NK-92 treated with Interleukin-12 subunit alpha and Interleukin-12 subunit beta, amount 100 ng/mL, for 24 hours (cell line): ENCODE results near the gene RBBP5.

Experiments used
- DNase-seq: peaks from one replicate; lab custom pipeline; 2025; lab: John Stamatoyannopoulos, UW

The RBBP5 gene

GRCh38 chr1:205129447-205130029, 7.8 kb upstream of the RBBP5 start:
- no peak for DNase-seq

- no peak for DNase-seq
Observed at GRCh38 chr1:205128050-205128449, 6.3 kb upstream of the RBBP5 start.

- no peak for DNase-seq
Observed at GRCh38 chr1:205127646-205128045, 5.9 kb upstream of the RBBP5 start.

- no peak for DNase-seq
Observed at GRCh38 chr1:205124726-205125125, 2.9 kb upstream of the RBBP5 start.

GRCh38 chr1:205122489-205122882, 708 bp upstream of the RBBP5 start:
- DNase-seq = no peak

- no peak for DNase-seq
Observed at GRCh38 chr1:205118752-205119151, 3.0 kb downstream of the RBBP5 start.

- no peak for DNase-seq
Observed at GRCh38 chr1:205111354-205111753, 10.4 kb downstream of the RBBP5 start.

- DNase-seq = no peak
Observed at GRCh38 chr1:205109711-205110110, 12.1 kb downstream of the RBBP5 start.

GRCh38 chr1:205109269-205109668, 12.5 kb downstream of the RBBP5 start:
- no peak for DNase-seq

GRCh38 chr1:205108464-205108863, 13.3 kb downstream of the RBBP5 start:
- DNase-seq = no peak

GRCh38 chr1:205107327-205107726, 14.5 kb downstream of the RBBP5 start:
- DNase-seq = no peak

GRCh38 chr1:205102404-205102803, 19.4 kb downstream of the RBBP5 start:
- no peak for DNase-seq

- no peak for DNase-seq
Observed at GRCh38 chr1:205098242-205098641, 23.5 kb downstream of the RBBP5 start.

- DNase-seq = no peak
Observed at GRCh38 chr1:205095422-205095821, 26.4 kb downstream of the RBBP5 start.

GRCh38 chr1:205091043-205091740, 30.6 kb downstream of the RBBP5 start:
- DNase-seq = no peak

GRCh38 chr1:205088341-205088740, 33.4 kb downstream of the RBBP5 start:
- no peak for DNase-seq

GRCh38 chr1:205084360-205084759, 37.4 kb downstream of the RBBP5 start, which contains the start of gene TMEM81:
Gene TMEM81 (minus strand): TSS chr1:205084460. CDS start chr1:205084320, 140 bp downstream.
- DNase-seq = no peak

- no peak for DNase-seq
Observed at GRCh38 chr1:205082431-205082830, 39.3 kb downstream of the RBBP5 start.

- DNase-seq = no peak
Observed at GRCh38 chr1:205077934-205078311, 43.9 kb downstream of the RBBP5 start.

GRCh38 chr1:205077158-205077933, 44.4 kb downstream of the RBBP5 start:
- no peak for DNase-seq

GRCh38 chr1:205076245-205076761, 45.5 kb downstream of the RBBP5 start:
- no peak for DNase-seq

GRCh38 chr1:205075642-205076155, 46.1 kb downstream of the RBBP5 start:
- no peak for DNase-seq

- DNase-seq = no peak
Observed at GRCh38 chr1:205074513-205074912, 47.3 kb downstream of the RBBP5 start.
